Fibroblast of mammary gland (primary cell): ENCODE data around the gene PFDN5.

ENCODE experiments used
- DNase-seq: peaks from one replicate; pipeline ENCODE4 v3.0.0-alpha.2; 2010; ENCODE audit warnings: low read depth
- H3K4me3 ChIP-seq: 2 replicates; pipeline ENCODE4 v1.5.1; 2011; ENCODE audit warnings: low read depth, mild to moderate bottlenecking, low read length, moderate library complexity; ENCODE audit not compliant: control insufficient read depth
- TF ChIP-seq, protein P1 (sequence below): conservative IDR thresholded peaks from 2 replicates; pipeline ENCODE4 v1.5.1; 2011; ENCODE audit warnings: low read depth, low read length, inconsistent platforms; ENCODE audit not compliant: control insufficient read depth, insufficient read depth

PFDN5 gene

GRCh38 chr12:53313996-53314395, 18.7 kb downstream of the PFDN5 start:
- no peak overlapping the region for H3K4me3 ChIP-seq
- TF ChIP-seq, protein P1, sequence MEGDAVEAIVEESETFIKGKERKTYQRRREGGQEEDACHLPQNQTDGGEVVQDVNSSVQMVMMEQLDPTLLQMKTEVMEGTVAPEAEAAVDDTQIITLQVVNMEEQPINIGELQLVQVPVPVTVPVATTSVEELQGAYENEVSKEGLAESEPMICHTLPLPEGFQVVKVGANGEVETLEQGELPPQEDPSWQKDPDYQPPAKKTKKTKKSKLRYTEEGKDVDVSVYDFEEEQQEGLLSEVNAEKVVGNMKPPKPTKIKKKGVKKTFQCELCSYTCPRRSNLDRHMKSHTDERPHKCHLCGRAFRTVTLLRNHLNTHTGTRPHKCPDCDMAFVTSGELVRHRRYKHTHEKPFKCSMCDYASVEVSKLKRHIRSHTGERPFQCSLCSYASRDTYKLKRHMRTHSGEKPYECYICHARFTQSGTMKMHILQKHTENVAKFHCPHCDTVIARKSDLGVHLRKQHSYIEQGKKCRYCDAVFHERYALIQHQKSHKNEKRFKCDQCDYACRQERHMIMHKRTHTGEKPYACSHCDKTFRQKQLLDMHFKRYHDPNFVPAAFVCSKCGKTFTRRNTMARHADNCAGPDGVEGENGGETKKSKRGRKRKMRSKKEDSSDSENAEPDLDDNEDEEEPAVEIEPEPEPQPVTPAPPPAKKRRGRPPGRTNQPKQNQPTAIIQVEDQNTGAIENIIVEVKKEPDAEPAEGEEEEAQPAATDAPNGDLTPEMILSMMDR = no peak
- no peak for DNase-seq

DNA sequence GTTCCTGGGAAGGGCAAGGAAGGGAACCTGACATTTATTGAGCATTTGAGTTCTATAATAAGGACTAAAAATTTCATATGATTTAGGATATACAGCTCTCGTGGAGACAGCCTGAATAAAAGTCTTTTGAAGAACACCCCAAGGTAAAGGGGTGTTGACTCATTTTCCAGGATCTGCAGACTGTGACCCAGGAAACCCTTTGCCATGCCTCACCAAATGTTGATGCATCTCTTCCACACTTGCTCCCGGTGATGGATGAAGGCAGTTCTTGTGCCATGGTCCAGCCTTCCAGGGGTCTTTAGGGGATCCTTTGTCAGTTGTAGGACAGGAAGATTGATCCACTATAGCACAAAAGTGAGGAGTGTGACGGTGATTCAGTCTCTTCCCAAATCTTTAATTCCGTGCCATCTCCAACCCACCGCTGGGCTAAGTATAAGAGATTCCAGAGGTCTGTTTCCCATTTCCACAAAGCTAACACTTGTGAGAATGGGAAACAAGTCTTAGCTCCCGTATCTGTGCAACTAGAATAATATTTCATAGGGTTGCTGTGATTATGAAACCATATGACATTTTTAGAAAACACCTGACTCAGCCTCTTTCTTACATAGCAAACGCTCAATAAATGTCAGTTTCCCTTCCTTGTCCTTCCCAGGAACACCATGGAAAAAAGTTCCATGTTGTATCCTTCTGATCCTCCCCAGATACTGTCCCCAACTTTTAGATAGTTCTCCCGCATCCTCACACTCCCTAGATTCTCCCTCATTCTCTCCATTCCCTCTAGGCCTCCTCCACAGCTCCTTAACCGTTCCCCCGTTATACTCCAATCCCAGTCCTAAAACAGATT, 25.2 kb downstream of the PFDN5 start:
- H3K4me3 ChIP-seq = peak overlapping the region; percentile 78
- DNase-seq = peak; percentile 22
- TF ChIP-seq, protein P1 = no peak

DNA sequence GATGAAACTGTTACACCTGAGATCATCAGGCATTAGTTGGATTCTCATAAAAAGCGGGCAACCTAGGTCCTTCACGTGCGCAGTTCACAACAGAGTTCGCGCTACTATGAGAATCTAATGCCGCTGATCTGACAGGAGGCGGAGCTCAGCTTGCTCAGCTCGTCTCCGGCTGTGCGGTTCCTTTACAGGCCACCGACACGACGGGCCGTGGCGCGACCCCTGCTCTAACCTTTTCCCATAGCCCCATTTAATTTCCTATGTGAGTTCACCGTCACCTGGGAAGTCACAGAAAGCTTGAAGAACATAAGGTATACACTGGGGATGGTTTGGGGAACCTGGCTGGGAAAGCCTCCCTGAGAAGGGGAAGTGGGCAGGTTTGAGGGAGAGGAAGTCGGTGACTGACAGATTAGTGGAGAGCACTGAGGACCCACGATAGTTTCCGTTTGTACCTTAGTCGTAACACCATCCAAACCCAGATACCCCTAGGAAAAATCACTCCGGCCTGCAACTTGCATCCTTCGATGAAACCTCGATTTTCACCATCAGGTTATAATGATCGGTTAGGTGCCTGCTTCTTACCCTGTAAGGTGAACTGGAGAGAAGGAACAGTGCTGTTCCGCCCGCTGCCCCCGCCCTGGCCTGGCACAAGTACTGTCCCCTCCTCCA, 28.9 kb downstream of the PFDN5 start:
- no peak for DNase-seq
- TF ChIP-seq, protein P1 = no peak

GRCh38 chr12:53324779-53325510, 29.6 kb downstream of the PFDN5 start:
- peak; percentile 90 for DNase-seq
- TF ChIP-seq, protein P1 = peak; percentile 50
- peak overlapping the region; percentile 61 for H3K4me3 ChIP-seq

More for the DNA sequence above, 28.9 kb downstream of the PFDN5 start:
- H3K4me3 ChIP-seq = peak overlapping the region; percentile 61

GRCh38 chr12:53325511-53326061, 30.2 kb downstream of the PFDN5 start:
- peak overlapping the region; percentile 61 for H3K4me3 ChIP-seq
- peak; percentile 6 for DNase-seq
- TF ChIP-seq, protein P1 = no peak

- H3K4me3 ChIP-seq = no peak overlapping the region
- no peak for DNase-seq
- TF ChIP-seq, protein P1 = no peak
Observed at GRCh38 chr12:53326460-53327185, 31.3 kb downstream of the PFDN5 start.
